GM15510 (cell line): ENCODE measurements around the gene ABCA12.

Source experiments
- POLR2A ChIP-seq: IDR thresholded peaks from 3 replicates; pipeline ENCODE4 v1.6.1; 2011; ENCODE audit warnings: borderline replicate concordance; ENCODE audit not compliant: insufficient read length; ENCODE audit errors: extremely low read depth

Gene ABCA12

GRCh38 chr2:215071676-215072075 lies 66.8 kb downstream of the ABCA12 start:
- no peak for TF ChIP-seq POLR2A

GRCh38 chr2:215068399-215068798 lies 70.0 kb downstream of the ABCA12 start:
- no peak for TF ChIP-seq POLR2A

GRCh38 chr2:215066124-215066523 lies 72.3 kb downstream of the ABCA12 start:
- TF ChIP-seq POLR2A = no peak

DNA sequence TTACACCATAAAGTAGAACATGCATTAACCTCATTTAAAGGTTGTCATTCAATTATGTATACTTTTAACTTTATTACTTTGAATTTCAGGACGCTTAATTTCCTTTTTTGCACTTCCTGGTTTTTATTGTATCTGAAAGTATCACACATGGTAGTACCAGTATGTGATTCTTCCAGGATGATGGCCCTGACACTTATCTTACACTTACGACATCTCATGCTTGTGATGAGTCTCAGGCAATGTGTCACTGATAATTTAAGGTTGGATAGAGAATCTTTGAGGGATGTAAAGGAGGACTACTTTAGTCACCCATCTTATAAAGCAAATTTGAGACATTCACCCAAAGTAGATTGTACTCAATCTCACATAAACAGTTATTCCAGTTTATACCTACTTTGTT lies 74.9 kb downstream of the ABCA12 start:
- TF ChIP-seq POLR2A = no peak

DNA sequence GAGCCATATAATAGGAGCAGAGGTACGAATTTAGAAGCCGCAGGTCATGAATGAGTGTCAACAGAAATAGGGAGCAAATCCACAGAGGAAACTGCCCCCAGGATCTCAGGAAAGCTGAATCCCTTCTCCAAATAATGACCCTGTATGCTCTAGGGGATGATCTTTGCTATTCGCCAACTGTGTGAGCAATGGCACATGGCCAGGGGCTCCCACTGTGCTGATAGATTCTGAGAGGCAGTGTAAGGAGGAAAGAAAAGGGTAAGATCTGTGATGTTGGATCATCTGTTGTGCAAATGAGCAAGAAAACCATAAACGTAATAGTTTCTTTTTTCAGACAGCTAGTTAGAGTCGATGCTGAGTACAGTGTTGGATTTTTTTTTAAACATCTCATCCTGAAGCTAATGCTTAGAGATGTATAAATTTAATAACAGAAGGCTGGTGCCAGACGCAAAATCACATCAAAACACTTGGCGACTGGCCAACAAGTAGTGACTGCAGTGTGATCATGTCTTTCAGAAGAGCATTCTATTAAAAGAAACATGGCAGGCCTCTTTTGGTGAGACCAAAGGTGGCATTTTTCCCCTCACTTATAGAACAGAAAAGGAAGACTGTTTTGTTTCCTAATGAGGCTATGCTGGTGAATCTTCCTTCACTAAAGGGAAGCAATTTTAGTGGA lies 77.4 kb downstream of the ABCA12 start:
- no peak for TF ChIP-seq POLR2A

- no peak for TF ChIP-seq POLR2A
Observed at GRCh38 chr2:215059724-215060123, 78.7 kb downstream of the ABCA12 start.

- no peak for TF ChIP-seq POLR2A
Observed at GRCh38 chr2:215055891-215056290, 82.5 kb downstream of the ABCA12 start.

GRCh38 chr2:215052810-215053209 lies 85.6 kb downstream of the ABCA12 start:
- no peak for TF ChIP-seq POLR2A

GRCh38 chr2:215052404-215052803 lies 86.0 kb downstream of the ABCA12 start:
- no peak for TF ChIP-seq POLR2A

GRCh38 chr2:215049341-215049740 lies 89.1 kb downstream of the ABCA12 start:
- no peak for TF ChIP-seq POLR2A

DNA sequence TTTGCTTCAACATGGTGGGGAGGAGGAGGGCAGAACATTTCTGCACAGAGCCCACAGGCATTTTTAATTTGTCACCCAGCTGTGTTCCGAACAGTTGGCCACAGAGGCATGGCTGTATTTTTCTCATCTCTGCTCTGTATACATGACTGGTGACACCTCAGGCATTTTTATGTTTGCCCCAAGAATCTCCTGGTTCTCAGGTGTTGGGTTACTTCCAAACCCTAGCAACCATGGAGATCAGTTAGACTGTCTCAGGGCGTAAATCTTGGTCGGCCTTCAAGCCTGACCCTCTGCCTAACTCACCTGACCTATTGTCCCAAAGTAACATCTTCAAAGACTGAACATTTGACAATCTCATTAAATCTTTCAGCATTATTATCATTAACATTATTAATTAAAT lies 100.0 kb downstream of the ABCA12 start:
- TF ChIP-seq POLR2A = no peak

DNA sequence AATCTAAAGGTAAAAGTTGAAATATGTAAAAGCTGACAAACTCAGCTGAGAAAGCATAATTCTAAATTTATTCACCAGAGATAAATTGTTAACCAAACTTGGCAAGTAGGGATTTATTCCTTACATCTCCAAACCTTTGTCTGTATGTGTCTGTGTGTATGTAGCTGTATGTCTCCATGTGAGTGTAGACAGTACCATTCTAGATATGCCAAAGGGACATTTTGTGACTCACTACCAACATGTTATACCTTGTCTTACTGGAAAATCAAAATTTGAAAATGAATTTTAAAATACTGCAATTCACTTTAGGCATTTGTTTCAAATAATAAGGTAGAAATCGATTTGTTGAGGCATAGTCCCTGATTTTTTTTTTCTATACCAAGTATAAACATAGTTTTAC lies 102.1 kb downstream of the ABCA12 start:
- no peak for TF ChIP-seq POLR2A

GRCh38 chr2:215034154-215034553 lies 104.3 kb downstream of the ABCA12 start:
- TF ChIP-seq POLR2A = no peak

- TF ChIP-seq POLR2A = no peak
Observed at GRCh38 chr2:215032153-215032552, 106.3 kb downstream of the ABCA12 start.

DNA sequence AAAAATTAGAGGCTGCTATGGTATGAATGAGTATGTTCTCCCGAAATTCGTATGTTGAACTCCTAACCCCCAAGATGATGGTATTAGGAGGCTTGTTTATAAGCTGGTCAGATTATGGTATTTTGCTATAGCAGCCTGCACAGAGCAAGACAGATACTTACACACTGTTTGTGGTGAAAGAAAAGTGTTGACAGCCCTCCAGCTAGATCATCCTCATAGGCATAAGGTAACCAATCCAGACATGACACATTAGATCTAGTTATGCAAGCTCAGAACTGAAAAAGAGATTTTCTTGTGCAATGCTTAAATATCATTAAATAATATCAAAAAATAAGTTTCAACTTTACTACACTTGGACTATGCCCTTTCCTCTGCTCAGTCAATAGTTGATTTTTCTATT lies 107.1 kb downstream of the ABCA12 start:
- TF ChIP-seq POLR2A = no peak

GRCh38 chr2:215029936-215030335 lies 108.5 kb downstream of the ABCA12 start:
- no peak for TF ChIP-seq POLR2A

GRCh38 chr2:215028231-215028630 lies 110.2 kb downstream of the ABCA12 start:
- no peak for TF ChIP-seq POLR2A
